CD4-positive, alpha-beta T cell treated with Interleukin-17A for 4 hours (primary cell): Measurements from ENCODE around the gene ILDR2.
A peak's percentile ranks its signal among the peaks of the same experiment; 100 is the strongest.

ENCODE experiments used
- DNase-seq: peaks from one replicate; pipeline ENCODE4 v3.0.0-alpha.2; 2020; ENCODE audit warnings: mixed read lengths

Gene ILDR2

DNA sequence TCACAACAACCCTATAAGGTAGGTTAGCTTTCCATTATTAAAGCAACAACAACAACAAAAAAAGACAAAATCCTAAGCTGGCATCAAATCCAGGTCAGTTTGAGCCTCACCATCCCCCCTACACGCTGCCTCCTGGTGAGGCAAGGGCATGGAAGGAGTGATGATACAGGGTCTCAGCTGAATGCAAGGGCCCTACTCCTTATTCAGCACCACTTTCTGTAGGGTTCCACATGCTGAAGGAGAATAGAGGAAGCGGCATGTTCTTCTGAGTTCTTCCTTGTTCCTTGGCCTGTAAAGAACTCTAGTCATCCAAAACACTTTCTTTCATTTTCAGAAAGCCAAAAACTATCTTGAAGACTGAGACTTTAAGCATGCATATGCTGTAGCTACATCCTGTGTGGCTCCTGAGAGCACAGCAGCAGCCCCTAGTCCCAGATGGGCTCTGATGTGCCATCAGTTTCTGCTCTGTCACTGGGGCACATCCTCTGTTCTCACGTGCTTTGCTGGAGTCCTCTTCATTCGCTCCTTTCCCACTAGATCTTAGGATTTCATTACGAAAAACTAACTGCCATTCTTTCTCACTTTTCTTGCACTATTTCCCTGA lies 6.2 kb downstream of the ILDR2 start:
- DNase-seq, result peak; percentile 16

DNA sequence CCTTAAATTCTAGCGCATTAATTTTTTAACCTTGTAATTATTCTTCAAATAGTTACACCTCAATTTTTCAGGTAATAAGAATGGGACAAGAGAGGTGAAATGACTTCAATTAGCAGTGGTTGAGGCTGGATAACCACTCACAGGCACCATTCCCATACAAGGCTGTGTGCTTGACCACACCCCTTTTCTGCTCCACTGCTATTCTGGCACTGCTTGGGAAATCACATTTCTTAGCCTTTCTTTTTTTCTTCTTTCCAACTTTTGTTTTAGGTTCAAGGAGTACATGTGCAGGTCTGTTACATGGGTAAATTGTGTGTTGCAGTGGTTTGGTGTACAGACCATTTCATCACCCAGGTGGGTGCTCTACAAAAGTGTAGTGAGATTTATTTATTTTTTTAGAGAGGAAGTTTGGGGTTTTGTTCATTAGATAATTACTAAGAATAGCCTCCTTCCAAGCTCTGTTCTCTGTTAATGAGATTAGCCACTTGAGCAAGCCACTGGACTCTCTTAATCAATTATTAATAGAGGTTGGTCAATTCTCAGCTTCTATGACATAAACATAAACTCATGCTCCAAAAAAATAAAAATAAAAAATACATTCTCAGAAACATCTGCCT lies 14.4 kb downstream of the ILDR2 start:
- no peak for DNase-seq

DNA sequence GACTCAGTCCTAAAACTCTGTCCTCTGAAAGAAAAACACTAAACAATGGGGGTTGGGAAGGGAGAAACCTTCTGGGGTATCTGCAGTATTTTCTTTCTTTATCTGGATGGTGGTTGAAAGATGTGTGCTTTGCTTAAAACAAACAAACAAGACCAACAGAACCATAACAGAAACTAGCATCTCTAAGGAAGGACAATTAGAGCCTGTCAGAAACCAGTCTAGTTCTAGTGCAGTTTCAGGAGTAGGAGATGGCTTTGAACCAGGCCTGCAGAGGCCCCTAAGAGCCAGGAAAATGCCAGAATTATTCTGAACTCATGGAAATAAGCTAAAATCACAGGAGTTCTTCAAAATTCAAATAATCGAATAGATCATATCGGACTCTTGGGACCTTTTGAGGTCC lies 18.5 kb downstream of the ILDR2 start:
- no peak for DNase-seq

DNA sequence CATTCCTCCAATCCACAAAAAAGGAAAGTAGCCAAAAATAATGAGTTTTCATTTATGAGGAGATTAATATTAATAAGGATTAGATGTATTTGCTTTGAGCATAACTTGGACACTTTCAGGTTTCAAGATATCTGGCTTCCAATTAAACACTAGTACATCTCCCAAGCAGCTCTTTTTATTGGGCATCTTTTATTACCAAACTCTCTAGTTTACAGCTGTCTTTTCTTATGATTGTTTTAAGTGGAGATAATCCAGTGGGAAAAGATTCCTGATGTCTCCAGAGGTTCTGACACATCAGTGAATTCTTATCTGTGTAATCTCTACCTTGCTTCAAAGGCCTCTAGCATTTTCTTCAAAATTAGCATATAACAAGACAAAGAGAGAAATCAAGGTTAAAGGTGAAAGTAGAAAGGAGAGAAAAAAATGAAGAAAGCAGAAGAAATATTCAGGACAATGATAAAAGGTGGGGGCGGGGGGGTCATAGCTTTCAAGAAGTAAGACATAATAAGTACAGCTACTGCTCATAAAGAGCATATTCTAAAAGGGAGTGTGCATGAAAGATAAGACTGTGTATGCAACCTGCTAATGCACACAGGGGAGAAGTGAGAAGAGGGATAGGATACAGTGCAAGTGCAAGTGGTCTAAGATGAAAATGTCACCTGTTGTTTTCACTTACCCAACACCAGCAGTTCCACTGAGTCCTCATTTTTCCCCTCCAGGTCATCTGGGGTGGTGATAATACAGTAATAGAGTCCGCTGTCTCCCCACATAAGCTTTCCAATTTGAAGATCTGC lies 19.1 kb downstream of the ILDR2 start:
- DNase-seq, result no peak

DNA sequence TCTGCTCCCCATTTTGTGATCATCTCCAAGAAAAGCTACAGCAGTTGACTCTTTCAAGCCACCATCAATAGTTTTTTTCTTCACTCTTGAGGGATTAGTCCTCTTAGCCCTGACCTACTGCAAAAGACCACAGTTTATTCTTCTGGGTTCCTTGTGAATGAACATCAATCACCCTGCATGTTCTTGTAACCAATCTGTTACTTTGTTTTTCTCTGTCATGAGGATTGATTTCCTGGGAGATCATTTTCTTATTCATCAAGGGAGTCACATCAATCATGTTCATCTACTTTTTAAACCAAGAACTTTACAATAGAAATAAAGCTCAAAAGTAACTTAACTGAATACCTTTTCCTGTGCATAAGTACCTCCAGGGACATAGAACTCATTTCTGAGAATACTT lies 21.8 kb downstream of the ILDR2 start:
- no peak for DNase-seq

DNA sequence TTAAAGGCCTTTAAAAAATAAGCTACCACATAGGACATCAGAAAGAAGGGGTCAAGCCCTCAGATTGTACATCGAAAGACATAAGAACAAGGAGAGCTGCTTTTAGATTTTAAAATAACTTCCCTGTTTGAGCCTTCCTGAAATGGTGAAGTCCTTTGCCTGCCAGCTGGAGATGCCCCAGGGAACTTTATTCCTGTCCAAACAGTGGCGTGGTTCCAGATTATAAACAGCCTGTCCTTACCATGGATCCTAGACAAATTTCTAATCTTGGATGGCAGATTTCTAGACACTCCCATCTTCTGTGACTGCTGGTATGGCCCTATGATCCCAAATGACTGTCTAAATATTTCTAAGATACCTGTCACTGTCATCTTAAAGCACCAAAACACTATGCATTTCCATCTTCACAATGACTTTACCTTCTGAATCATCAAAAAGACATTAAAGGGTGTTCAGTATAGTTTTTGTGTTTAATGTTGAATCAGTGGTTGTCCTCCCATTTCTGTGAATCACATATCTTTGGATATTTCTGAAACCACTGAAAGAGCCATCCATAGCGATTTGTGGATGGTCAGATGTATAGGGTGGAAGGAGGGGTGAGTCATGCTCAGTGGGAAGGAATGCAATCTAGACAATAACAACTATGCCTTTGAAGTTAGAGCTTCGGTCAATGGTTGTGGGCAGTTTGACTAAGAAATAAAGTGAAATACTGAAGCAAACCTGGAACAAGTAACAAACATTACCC lies 23.2 kb downstream of the ILDR2 start:
- no peak for DNase-seq

DNA sequence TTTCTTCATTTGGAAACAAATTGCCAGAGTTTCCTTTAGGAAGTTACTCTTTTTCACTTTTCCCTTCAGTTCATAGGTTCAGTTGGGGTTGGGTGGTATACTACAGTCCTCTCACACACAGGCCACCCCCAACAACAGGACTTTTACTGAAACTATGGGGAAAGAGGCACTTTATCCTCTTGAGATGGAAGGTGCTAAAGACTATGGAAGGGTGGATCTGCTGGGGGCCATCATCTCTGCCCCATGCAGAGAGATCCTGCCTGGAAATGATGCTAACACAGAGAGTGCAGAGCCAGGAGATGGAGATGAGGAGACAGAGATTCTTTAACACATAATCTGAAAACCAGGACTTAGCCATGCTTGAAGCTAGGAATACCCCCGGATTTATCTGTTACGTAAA lies 24.3 kb downstream of the ILDR2 start:
- no peak for DNase-seq

DNA sequence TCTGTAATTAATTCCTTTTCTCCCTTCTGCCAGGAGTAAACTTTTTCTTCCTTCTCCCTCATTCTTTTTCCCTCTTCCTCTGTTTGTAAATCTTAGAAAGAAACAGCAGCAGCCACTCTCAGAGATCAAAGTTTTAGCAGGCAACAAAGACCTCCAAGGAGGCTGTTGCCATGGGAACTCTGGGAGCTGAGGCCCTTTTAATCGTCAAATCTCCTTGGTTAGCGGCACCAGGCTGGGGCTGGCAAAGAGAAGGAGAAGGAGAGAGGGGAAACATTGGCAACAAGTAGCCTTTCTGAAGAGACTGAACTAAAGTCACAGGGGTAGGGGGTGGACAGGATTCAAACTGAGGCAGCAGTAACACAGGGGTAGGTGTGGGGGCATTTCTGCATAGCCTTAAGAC lies 25.2 kb downstream of the ILDR2 start:
- DNase-seq, result no peak

DNA sequence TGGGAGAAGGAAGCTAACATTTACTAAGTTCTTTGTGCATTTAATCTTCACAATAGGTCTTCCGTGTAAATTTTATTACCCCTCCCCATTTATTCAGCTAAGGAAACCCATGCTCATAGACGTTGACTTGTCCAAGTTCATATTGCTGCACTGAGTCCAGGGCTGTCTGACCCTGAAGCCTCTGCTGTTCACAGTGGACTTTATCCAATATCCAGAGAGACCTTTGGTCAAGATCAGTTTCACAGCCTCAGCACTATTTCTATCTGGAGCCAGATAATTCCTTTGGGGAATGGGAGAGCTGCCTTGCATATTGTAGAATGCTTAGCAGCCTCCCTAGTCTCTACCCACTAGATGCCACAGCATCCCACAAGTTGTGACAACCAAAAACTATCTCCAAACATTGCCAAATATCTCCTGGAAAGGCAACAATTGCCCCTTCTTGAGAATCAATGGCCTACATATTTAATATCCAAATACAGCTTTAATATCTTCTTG lies 26.4 kb downstream of the ILDR2 start:
- no peak for DNase-seq

DNA sequence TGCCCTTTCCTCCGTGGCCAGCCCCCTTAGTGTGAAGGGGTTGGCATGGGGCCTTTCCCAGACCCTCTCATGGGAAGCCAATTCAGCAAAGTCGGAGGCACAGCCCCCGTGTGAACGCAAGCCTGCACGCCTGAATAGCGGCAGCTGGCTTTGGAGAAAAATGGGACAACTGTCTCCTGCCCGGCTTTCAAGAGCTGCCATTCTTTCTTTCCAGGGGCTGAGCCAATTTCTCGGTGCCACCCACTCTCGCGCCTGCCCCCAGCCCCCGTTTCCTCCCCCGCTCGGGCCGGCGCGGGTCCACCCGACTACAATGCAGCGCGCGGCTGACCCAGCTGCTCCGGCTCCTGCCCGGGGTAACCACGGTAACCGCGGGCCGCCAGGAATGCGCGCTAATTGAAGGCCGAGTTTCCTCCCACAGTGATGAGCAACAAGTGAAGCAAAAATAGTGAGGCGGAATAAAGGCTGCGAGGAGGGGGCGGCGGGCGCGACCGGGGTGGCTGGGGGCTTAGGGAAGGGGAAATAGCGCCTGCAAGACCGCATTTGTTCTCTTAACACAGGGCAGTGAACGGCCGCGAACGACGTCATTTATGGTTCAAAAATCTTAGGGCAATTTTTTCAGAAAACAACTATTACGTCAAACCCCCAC lies 27.8 kb downstream of the ILDR2 start:
- no peak for DNase-seq

DNA sequence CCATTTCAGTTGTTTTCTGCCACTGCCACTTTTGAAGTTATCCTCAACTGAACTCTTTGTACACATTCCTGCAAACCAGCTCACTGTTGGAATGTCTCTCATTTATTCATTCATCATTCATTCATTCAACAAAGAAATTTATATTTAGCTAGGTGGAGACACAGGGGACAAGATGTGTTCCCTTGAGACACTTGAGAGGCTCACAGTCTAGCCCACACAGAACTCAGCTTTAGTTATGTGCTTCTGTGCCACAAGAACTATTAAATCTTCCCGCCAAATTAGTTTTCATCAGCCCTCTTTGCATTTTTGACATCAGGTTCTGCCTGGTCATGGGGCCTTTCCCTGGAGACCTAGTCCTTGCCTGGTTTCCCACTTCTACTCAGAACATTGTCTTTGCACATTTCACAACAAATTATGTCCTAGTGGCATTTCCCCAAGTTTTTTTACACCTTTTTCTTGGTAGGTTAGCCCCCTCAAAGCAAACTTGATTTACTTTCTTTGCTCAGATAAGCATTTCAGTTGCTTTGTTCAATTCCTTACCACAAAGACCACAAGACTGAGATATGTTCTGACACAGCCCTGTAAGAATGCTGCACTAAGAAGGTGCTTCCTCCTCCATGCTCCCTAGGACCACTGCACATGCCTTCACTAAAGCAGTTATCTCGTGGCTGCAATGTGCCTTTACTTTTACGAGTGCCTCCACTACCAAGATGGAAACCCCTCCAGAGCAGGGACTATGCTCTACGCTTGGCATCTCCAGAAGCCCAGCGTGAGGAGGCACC lies 31.0 kb downstream of the ILDR2 start:
- no peak for DNase-seq

DNA sequence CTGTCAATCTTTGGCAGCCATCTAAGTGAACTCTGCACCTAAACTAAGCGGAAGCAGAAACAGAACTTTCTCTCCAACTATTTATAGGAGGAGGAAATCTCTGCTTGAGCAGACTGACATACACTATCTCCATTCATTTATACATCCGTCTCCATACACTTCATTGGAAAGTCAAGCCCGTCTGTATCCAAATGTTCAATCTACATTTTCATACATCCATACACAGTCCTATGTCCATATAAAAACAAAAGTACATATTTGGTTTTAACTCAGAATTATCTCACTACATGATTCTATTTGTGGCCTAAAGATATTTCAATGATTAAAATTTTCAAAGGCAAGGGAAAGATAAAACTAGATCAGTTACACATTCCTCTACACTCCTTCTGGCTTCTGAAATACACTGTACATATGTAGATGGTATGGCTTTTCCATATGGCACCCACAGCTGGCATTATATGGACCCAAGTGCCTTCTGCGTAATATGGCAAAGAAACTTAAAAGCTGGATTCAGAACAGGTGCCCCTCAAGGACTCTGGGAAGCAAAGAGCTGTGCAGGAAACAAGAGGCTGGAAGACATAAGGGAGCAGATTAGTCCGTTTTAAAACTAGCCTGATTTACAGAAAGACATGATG lies 35.5 kb downstream of the ILDR2 start:
- DNase-seq, result no peak

DNA sequence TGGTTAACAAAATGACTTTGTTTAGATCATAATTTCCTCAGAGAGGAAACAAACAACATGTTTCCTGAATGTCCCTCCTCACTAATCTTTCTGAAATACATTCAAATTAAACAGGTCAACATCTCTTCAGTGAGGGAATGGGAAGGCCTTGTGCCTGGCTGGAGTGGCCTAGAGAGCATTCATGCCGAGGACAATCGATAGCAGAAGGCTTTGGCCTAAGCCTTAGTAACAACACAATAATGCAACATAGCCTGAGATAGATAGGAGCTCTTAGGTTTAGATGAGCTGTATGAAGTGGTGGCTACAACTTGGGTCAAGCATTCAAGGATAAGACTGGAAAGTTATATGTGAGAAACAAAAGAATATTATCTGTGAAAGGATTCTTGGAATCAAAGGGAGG lies 37.4 kb downstream of the ILDR2 start:
- DNase-seq, result no peak

DNA sequence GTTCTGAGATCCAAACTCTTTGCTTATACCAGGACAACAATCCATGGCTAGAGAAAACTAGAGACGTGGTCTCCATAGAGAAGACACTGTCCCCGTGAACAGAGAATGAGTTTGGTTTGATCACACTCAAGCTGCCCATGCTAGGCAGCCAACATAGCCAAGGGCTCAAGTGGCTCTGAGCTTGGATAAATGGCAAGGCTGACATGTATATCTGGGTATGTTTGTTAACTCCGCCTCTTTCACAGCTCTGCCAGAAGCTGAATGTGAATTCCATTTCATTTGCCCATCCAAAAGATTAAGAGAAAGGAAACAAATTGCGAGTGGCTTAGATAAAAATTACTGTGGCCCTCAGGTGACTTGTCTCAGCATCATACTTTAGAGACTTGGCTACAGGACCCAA lies 38.0 kb downstream of the ILDR2 start:
- DNase-seq, result no peak

DNA sequence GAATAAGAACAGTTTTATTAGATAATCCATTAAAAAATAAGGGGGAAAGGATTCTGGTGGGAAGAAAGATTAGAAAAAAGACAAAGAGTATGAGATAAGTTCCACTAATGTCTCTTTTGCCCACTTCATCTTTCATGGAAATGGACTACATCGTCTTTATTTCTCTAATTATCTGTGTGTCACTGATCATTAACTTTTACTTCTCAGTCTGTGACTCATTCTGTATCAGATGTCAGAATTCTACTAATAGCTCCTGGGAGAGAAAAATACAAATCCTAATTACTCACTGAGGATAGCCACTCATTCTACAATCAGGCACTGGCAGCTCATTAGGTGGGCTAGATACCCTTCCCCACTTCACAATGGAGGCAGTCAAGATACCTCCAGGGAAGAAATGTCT lies 41.7 kb downstream of the ILDR2 start:
- DNase-seq, result no peak

DNA sequence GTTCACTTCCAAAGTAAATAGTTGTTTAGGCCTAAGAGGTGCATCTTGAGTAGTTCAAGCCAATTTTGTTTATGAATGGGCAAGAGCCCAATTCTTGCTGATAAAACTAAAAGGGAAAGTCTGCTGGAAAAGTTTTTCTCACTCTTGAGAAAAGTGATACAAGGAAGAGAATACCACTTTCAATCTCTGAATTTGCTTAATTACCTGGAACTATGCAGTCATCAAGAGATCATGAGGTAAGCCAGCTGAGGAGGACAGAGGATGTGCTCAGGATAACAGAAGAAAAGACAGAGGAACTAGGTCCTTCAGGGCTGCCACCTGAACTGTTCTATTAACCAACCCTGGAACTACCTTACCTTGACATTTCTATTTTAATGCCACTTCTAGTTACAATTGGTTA lies 42.2 kb downstream of the ILDR2 start:
- DNase-seq, result no peak

DNA sequence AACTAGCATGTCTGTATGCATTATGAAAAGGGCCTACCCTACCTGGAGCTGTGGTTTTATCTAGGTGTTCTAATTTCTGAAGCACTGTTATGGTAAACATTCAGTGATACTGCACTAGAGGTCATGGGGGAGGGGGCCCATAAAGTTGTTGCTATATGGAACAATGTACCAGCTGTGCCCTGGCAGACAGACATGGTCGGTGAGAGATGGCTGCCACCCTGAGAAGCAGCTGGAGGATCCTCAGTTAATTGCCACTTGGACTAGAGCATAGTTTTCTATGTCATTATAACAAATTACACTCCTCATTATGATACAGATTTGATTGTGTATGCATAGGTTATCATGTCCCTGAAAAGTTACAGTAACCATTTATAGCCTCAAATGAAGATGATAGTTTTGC lies 45.4 kb downstream of the ILDR2 start:
- no peak for DNase-seq

DNA sequence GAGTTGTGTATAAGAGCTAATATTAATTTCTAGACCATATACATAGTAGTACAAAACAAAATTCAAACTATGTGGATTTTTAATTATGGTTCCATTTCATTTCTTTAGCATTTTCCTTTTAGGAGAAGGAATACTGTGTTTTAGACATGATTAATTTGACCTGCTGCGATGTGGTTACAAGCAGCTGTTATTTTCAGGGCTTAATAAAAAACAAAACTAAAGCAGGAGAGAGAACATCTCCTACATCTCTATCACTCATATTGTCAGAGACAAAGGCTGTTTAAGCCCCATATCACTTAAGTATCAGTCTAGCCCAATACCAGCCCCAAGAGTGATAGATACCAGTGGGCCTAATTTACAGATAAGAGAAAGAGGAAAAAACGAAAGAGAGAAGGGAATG lies 47.6 kb downstream of the ILDR2 start:
- DNase-seq, result no peak

DNA sequence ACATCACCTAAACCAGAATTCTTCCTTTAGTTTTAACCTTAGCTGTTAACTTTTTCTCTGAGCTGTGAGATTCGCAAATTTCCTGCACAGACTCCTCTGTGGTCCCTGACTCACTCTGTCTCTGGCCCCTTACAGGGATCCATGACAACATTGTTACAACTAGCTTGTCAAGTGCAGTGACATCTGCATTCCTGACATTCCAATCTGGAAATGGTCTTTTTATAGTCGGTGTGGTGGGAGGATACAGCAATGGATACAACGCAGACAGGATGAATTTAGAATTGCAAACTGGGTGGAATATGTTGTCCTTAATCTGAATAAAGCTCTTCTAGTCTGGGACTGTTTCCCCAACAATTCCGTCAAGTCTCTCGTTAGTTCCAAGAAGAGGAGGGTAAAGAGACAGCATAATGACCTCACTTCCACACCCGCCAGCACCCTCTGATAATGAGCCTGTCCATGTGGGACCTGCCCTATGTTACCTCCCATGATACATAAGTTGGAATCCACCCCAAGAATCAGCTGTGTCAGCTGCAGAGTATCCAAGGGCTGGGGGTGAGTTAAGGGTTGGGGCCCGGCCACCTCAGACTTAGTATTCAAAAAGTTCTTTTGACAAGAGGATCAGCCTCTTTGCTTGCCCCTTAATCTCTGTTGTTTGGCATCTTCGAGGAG lies 49.4 kb downstream of the ILDR2 start:
- DNase-seq, result no peak

DNA sequence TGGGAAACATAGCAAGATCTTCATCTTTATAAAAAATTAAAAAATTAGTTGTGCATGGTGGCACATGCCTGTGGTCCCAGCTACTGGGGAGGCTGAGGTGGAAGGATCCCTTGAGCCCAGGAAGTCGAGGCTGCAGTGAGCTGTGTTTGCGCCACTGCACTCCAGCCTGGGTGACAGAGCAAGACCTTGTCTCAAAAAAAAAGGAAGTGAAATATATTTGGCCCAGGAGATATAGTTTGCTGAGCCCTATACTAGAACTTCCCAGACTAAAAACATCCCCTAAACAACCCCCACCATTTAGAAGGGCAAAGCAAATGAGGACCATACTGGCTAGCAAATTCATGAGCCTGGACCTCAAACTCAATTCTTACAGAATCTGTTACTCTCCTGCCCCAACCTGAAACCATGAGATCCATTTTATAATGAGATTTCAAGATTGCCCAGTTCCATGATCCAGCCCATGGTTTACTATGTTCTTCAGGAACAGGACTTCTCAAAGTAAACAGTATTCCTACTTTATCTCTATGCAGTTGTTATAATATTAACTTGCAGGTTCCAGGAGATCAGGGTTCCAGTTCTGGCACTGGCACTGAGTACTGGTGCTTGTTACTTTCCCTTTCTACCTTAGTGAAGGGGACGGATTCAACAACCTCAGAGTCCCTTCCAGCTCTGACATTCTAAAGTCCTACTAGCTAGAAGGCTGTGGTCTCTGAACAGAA lies 50.4 kb downstream of the ILDR2 start:
- DNase-seq, result no peak
